GM23248 (cell line): ENCODE data around the gene SMIM38.

ENCODE experiments used
- EZH2 ChIP-seq: fragments of 200-600 bp; sonication (generic); IDR thresholded peaks from 2 replicates; pipeline ENCODE4 v1.6.1; 2018; ENCODE audit warnings: antibody characterized with exemption, mild to moderate bottlenecking; ENCODE audit not compliant: insufficient read depth, poor library complexity, severe bottlenecking
- EZH2phosphoT487 ChIP-seq: fragments of 200-600 bp; sonication (generic); IDR thresholded peaks from 2 replicates; pipeline ENCODE4 v1.6.1; 2018; ENCODE audit warnings: antibody characterized with exemption, moderate library complexity, mild to moderate bottlenecking, low read depth; ENCODE audit not compliant: insufficient read depth

- no peak for TF ChIP-seq EZH2
- TF ChIP-seq EZH2phosphoT487, result no peak
Measured at GRCh38 chr11:69167130-69167915, 11.6 kb downstream of the SMIM38 start.
